Liver (tissue), 9 donors: ENCODE results near the gene BMP8A. TPM values are rescaled to one million over a fixed set of nuclear protein-coding genes. Genes with fewer than 3 reads are reported as not detected.
A peak's percentile ranks its signal among the peaks of the same experiment; 100 is the strongest.

Experiments
- DNase-seq: peaks from one replicate; pipeline ENCODE4 v3.0.0-alpha.2; 2017; ENCODE audit warnings: low spot score
- H3K27ac ChIP-seq, 2 donors: one replicate each; pipeline ENCODE4 v1.7.0; 2013; ENCODE audit warnings: inconsistent platforms in 2 of 2, low read length in 2 of 2, control low read depth in 1 of 2, low read depth in 1 of 2, mild to moderate bottlenecking in 1 of 2
- H3K27me3 ChIP-seq, 4 donors: one replicate each; pipeline versions ENCODE4 v1.6.1 to v1.7.0; 2013; ENCODE audit warnings: low read length in 3 of 4, inconsistent platforms in 1 of 4, mild to moderate bottlenecking in 1 of 4, moderate library complexity in 1 of 4; ENCODE audit not compliant: control insufficient read depth in 4 of 4, insufficient read depth in 4 of 4
- H3K36me3 ChIP-seq, 4 donors: one replicate each; pipeline versions ENCODE4 v1.6.1 to v1.7.0; 2013; ENCODE audit warnings: low read length in 3 of 4, mild to moderate bottlenecking in 3 of 4, low read depth in 1 of 4, moderate library complexity in 1 of 4; ENCODE audit not compliant: control insufficient read depth in 4 of 4, insufficient read depth in 3 of 4
- H3K4me1 ChIP-seq, 4 donors: one replicate each; pipeline versions ENCODE4 v1.6.1 to v1.7.0; 2013; ENCODE audit warnings: low read length in 3 of 4, mild to moderate bottlenecking in 3 of 4, moderate library complexity in 1 of 4; ENCODE audit not compliant: control insufficient read depth in 4 of 4, insufficient read depth in 4 of 4
- H3K4me3 ChIP-seq, 3 donors: one replicate each; pipeline versions ENCODE4 v1.6.1 to v1.7.0; 2013; ENCODE audit warnings: low read length in 3 of 3, control low read depth in 1 of 3, low read depth in 1 of 3, mild to moderate bottlenecking in 1 of 3
- H3K9ac ChIP-seq, 2 donors: one replicate each; pipeline ENCODE4 v1.7.0; 2013; ENCODE audit warnings: low read length in 2 of 2, mild to moderate bottlenecking in 2 of 2, moderate library complexity in 2 of 2, control low read depth in 1 of 2, low read depth in 1 of 2
- H3K9me3 ChIP-seq, 4 donors: one replicate each; pipeline versions ENCODE4 v1.6.1 to v1.7.0; 2013; ENCODE audit warnings: low read length in 3 of 4; ENCODE audit not compliant: control insufficient read depth in 4 of 4
- CTCF ChIP-seq: fragments of 150-350 bp; IDR thresholded peaks from 2 replicates; pipeline ENCODE4 v1.5.1; 2017; ENCODE audit warnings: improper control_type of control experiment, low read depth, low read length; ENCODE audit not compliant: missing input control
- EGR1 ChIP-seq, 2 donors: IDR thresholded peaks; 2 replicates each; pipeline ENCODE4 v1.6.1; 2016 to 2018; ENCODE audit warnings: antibody characterized with exemption in 2 of 2, low read depth in 2 of 2
- FOXA1 ChIP-seq: IDR thresholded peaks from 2 replicates; pipeline ENCODE4 v1.6.1; 2016; ENCODE audit warnings: antibody characterized with exemption
- FOXA2 ChIP-seq: IDR thresholded peaks from 2 replicates; pipeline ENCODE4 v1.6.1; 2016; ENCODE audit warnings: antibody characterized with exemption
- HNF4A ChIP-seq, 2 donors: conservative IDR thresholded peaks; 2 replicates each; pipeline ENCODE4 v1.6.1; 2016; ENCODE audit warnings: antibody characterized with exemption in 2 of 2, mild to moderate bottlenecking in 2 of 2
- HNF4G ChIP-seq: IDR thresholded peaks from 2 replicates; pipeline ENCODE4 v1.6.1; 2016; ENCODE audit warnings: antibody characterized with exemption
- JUND ChIP-seq, 2 donors: IDR thresholded peaks; 2 replicates each; pipeline ENCODE4 v1.6.1; 2016; ENCODE audit warnings: antibody characterized with exemption in 2 of 2
- RAD21 ChIP-seq, 2 donors: IDR thresholded peaks; 2 replicates each; pipeline ENCODE4 v1.6.1; 2016; ENCODE audit warnings: antibody characterized with exemption in 2 of 2, mild to moderate bottlenecking in 2 of 2
- RXRA ChIP-seq, 2 donors: IDR thresholded peaks; 2 replicates each; pipeline ENCODE4 v1.6.1; 2017 to 2018; ENCODE audit warnings: antibody characterized with exemption in 2 of 2, mild to moderate bottlenecking in 1 of 2
- YY1 ChIP-seq: IDR thresholded peaks from 2 replicates; pipeline ENCODE4 v1.6.1; 2016; ENCODE audit warnings: antibody characterized with exemption, mild to moderate bottlenecking
- ZBTB33 ChIP-seq: IDR thresholded peaks from 2 replicates; pipeline ENCODE4 v1.6.1; 2016; ENCODE audit warnings: antibody characterized with exemption
- WGBS: extraction: QIAGEN DNeasy Blood & Tissue Kit; methylation state at CpG from one replicate; pipeline ENCODE4 v1.1.7; 2013; 5-methylcytosine and 5-hydroxymethylcytosine counted together
- polyA plus RNA-seq, 2 donors: library from polyadenylated mRNA; stranded (reverse) in 1 of 2; unstranded in 1 of 2; fragments of 200-250 nt in 1 of 2; fragments of >200 nt in 1 of 2; fragmentation: Nextera tagmentation in 1 of 2; extraction: Ambion mirVana in 1 of 2; gene quantifications; one replicate each; pipeline versions ENCODE4 v1.2.1 to v1.2.3, GENCODE V29; 2013 to 2015
- total RNA-seq, 2 donors: library from RNA; depleted of rRNA; stranded (reverse); fragments of >200 nt; gene quantifications; one replicate each; pipeline ENCODE4 v1.2.3, GENCODE V29; 2014
- TF ChIP-seq, protein P1 (sequence below): IDR thresholded peaks from 2 replicates; pipeline ENCODE4 v1.6.1; 2016; ENCODE audit warnings: antibody characterized with exemption
- donor health status: healthy.
- donor health status: healthy.
- donor health status: healthy.
- donor health status: healthy.
- donor health status: healthy.

BMP8A gene
- total and polyA plus RNA-seq, 4 donors, result not detected

DNA sequence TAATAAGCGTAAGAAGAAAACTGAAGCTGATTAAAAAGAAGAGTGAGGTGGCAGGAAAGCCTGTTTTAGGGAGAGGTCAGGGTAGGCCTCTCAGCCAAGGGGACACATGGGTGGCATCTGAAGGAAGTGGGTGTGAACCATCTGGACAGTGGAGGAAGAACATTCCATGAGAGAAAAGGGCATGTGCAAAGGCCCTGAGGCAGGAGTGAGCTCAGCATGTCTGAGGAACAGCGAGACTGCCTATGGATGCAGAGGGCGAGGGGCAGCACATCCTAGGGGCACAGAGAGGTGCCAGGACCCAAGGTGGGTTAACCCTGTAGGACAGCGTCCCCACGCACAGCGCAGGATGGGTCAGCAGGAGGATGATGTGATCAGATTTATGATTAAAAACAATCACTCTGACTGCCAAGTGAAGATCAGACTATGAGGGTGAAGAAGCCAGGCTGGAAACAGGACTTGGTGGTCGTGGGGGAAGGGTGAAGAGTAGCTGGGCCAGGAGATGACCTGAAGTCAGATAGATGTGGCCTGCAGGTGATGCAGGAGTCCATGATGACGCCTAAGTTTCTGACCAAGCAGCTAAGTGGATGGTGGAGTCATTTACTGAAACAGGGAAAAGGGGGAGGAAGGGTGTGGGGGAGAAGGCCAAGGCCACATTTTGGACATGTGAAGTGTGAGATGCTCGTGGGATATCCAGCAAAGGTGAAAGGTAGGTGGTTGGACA lies 47.3 kb downstream of the BMP8A start (continued):
- no peak for TF ChIP-seq EGR1 (IDR thresholded peaks at IDR 0.05; ENCODE audit: low read depth in 2 of 2)
- TF ChIP-seq JUND (IDR thresholded peaks at IDR 0.05), result no peak

DNA sequence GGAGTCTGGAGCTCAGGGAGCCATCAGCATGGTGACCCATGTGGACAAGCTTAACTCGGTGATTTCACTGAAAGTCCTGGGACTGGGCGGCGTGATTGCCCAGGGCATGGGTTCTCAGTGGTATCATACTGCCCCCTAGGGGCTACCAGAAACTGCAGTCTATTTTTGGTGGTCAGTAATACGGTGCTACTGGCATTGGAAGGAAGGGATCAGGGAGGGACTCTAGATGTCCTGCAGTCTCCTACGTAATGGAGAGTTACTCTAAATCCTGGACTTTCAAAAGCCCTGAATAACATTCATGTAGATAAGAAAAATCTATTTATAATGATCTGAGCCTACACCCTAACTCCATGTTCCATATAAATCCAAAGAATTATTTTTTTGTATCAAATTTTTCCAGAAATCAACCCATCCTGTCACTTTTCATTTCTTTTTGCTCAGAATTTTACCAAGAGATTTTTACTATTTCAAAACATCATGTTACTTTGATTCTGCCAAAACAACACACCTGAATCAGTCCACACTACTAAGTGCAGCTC lies 47.9 kb downstream of the BMP8A start:
- Histone ChIP-seq H3K27ac (no peak overlapping the region), H3K9me3 (no peaks in the 10 kb centered on the region), H3K9ac (no peak overlapping the region), H3K4me1 (no peaks in the 10 kb centered on the region), H3K27me3 (no peaks in the 10 kb centered on the region), H3K36me3 (peaks cover 1 to 28% (median 8%) of the 10 kb centered on the region in 4 donors), H3K4me3 (no peak overlapping the region)
- WGBS, result 7% methylated on average over 5 of the region's 5 CpGs
- DNase-seq, result peak; percentile 57
- TF ChIP-seq CTCF (peak; percentile 89), FOXA1 (no peak), RAD21 (IDR thresholded peaks at IDR 0.05) (peak; percentile 94 to 96)

- no peak for TF ChIP-seq JUND (IDR thresholded peaks at IDR 0.05)
- no peak for TF ChIP-seq ZBTB33
- TF ChIP-seq FOXA1, result no peak
- no peak for TF ChIP-seq HNF4G
- no peak for TF ChIP-seq YY1
- TF ChIP-seq, protein P1, sequence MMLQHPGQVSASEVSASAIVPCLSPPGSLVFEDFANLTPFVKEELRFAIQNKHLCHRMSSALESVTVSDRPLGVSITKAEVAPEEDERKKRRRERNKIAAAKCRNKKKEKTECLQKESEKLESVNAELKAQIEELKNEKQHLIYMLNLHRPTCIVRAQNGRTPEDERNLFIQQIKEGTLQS, result no peak
- no peak for TF ChIP-seq RXRA (IDR thresholded peaks at IDR 0.05)
- no peak for TF ChIP-seq CTCF
- TF ChIP-seq HNF4A (conservative IDR thresholded peaks at IDR 0.05), result no peak
- no peak for TF ChIP-seq FOXA2
- DNase-seq, result no peak
- WGBS, result 74% methylated on average over 13 of the region's 13 CpGs
- no peak overlapping the region for H3K9ac ChIP-seq
- no peaks in the 10 kb centered on the region for H3K4me1 ChIP-seq
- no peaks in the 10 kb centered on the region for H3K9me3 ChIP-seq
- no peaks in the 10 kb centered on the region for H3K27me3 ChIP-seq
- peaks cover 1 to 27% (median 8%) of the 10 kb centered on the region in 4 donors for H3K36me3 ChIP-seq
- H3K27ac ChIP-seq, result no peak overlapping the region
- H3K4me3 ChIP-seq, result no peak overlapping the region
These were observed 49.1 kb downstream of the BMP8A start for GRCh38 chr1:39540504-39541031.
